Measurements from ENCODE around the gene FMNL2.

GRCh38 chr2:152644189-152644873 is 309.4 kb downstream of the FMNL2 start:
- TF ChIP-seq CTCF (IDR thresholded peaks at IDR 0.05; ENCODE audit: low read length) (no peak), EZH2 (IDR thresholded peaks at IDR 0.05; ENCODE audit: borderline replicate concordance, low read length) (no peak)
